ENCODE measurements around the gene MYRFL. TPM values are rescaled to one million over a fixed set of nuclear protein-coding genes. Genes with fewer than 3 reads are reported as not detected.

The MYRFL gene
- total RNA-seq, 1 donor from 2014 or later = 0.26 TPM

- Histone ChIP-seq H3K36me3 (ENCODE audit: control insufficient read depth, insufficient read depth, low read length) (no peaks in the 10 kb centered on the region), H3K27me3 (ENCODE audit: control insufficient read depth, insufficient read depth, low read length) (peaks cover 2% of the 10 kb centered on the region), H3K4me3 (ENCODE audit: low read depth, low read length) (no peak overlapping the region)
- TF ChIP-seq, protein P1, sequence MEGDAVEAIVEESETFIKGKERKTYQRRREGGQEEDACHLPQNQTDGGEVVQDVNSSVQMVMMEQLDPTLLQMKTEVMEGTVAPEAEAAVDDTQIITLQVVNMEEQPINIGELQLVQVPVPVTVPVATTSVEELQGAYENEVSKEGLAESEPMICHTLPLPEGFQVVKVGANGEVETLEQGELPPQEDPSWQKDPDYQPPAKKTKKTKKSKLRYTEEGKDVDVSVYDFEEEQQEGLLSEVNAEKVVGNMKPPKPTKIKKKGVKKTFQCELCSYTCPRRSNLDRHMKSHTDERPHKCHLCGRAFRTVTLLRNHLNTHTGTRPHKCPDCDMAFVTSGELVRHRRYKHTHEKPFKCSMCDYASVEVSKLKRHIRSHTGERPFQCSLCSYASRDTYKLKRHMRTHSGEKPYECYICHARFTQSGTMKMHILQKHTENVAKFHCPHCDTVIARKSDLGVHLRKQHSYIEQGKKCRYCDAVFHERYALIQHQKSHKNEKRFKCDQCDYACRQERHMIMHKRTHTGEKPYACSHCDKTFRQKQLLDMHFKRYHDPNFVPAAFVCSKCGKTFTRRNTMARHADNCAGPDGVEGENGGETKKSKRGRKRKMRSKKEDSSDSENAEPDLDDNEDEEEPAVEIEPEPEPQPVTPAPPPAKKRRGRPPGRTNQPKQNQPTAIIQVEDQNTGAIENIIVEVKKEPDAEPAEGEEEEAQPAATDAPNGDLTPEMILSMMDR (IDR thresholded peaks at IDR 0.05; ENCODE audit: insufficient read depth, low read length, severe bottlenecking) = no peak
- DNase-seq (ENCODE audit: low read depth) = no peak
- no peak for FAIRE-seq
Measured at GRCh38 chr12:69836015-69836414, 11.0 kb downstream of the MYRFL start.

GRCh38 chr12:69837191-69837590 lies 12.2 kb downstream of the MYRFL start:
- TF ChIP-seq, protein P1 (IDR thresholded peaks at IDR 0.05; ENCODE audit: insufficient read depth, low read length, severe bottlenecking) = no peak
- Histone ChIP-seq H3K4me3 (ENCODE audit: low read depth, low read length) (no peak overlapping the region), H3K27me3 (ENCODE audit: control insufficient read depth, insufficient read depth, low read length) (peaks cover 2% of the 10 kb centered on the region), H3K36me3 (ENCODE audit: control insufficient read depth, insufficient read depth, low read length) (no peaks in the 10 kb centered on the region)
- FAIRE-seq (no peak), DNase-seq (ENCODE audit: low read depth) (no peak)

DNA sequence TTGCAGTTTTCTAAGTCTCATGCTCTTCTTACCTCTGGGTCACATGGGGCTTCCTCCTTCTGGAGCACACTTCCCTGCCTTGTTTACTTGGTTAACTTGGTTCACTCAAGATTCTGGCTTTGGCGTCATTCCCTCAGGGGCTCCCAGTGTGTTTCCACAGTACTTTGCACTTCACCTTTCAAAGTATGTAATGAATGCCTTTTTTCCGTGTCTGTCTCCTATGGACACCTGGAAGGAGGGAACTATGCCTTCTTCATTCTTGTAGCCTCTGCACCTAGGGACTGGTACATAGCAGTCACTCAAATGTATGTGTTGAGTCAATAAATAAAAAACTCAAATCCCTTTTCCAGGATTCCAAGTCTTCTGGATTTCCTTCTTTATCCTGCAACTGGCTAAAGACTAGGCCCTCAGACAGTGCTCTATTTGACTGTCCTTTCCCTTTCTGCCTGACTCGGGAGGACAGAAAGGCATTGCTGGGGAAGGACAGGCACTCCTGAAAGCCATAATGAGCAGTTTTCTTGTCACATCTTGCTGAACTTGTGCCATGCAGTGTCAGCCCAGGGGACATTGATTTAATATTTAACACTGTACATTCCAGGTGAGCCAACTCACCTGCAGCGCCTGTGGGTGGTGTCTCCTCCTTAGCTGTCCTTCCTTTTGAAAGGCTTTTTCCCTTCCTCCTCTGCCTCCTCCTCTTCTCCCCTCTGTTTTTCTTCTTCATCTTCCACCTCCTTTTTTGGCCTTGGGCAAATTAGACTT lies 12.8 kb downstream of the MYRFL start:
- DNase-seq (ENCODE audit: low read depth) (no peak), FAIRE-seq (no peak)
- no peaks in the 10 kb centered on the region for H3K27me3 ChIP-seq (ENCODE audit: control insufficient read depth, insufficient read depth, low read length)
- TF ChIP-seq, protein P1 (IDR thresholded peaks at IDR 0.05; ENCODE audit: insufficient read depth, low read length, severe bottlenecking) = no peak
- no peaks in the 10 kb centered on the region for H3K36me3 ChIP-seq (ENCODE audit: control insufficient read depth, insufficient read depth, low read length)
- H3K4me3 ChIP-seq (ENCODE audit: low read depth, low read length) = no peak overlapping the region

- H3K36me3 ChIP-seq (ENCODE audit: control insufficient read depth, insufficient read depth, low read length) = no peaks in the 10 kb centered on the region
- H3K27me3 ChIP-seq (ENCODE audit: control insufficient read depth, insufficient read depth, low read length) = no peaks in the 10 kb centered on the region
- FAIRE-seq (no peak), DNase-seq (ENCODE audit: low read depth) (no peak)
- H3K4me3 ChIP-seq (ENCODE audit: low read depth, low read length) = no peak overlapping the region
- TF ChIP-seq, protein P1 (IDR thresholded peaks at IDR 0.05; ENCODE audit: insufficient read depth, low read length, severe bottlenecking) = no peak
Measured at GRCh38 chr12:69840727-69841126, 15.7 kb downstream of the MYRFL start.

- Histone ChIP-seq H3K27me3 (ENCODE audit: control insufficient read depth, insufficient read depth, low read length) (no peaks in the 10 kb centered on the region), H3K4me3 (ENCODE audit: low read depth, low read length) (no peak overlapping the region), H3K36me3 (ENCODE audit: control insufficient read depth, insufficient read depth, low read length) (no peaks in the 10 kb centered on the region)
- TF ChIP-seq, protein P1 (IDR thresholded peaks at IDR 0.05; ENCODE audit: insufficient read depth, low read length, severe bottlenecking) = no peak
- DNase-seq (ENCODE audit: low read depth) = no peak
- FAIRE-seq = no peak
Measured at GRCh38 chr12:69843608-69844007, 18.6 kb downstream of the MYRFL start.

GRCh38 chr12:69844416-69844815 lies 19.4 kb downstream of the MYRFL start:
- no peak overlapping the region for H3K4me3 ChIP-seq (ENCODE audit: low read depth, low read length)
- no peak for FAIRE-seq
- H3K36me3 ChIP-seq (ENCODE audit: control insufficient read depth, insufficient read depth, low read length) = no peaks in the 10 kb centered on the region
- TF ChIP-seq, protein P1 (IDR thresholded peaks at IDR 0.05; ENCODE audit: insufficient read depth, low read length, severe bottlenecking) = no peak
- no peak for DNase-seq (ENCODE audit: low read depth)
- no peaks in the 10 kb centered on the region for H3K27me3 ChIP-seq (ENCODE audit: control insufficient read depth, insufficient read depth, low read length)
